GM23248 (cell line): ENCODE results near the gene LRBA.

Experiments
- EZH2 ChIP-seq: fragments of 200-600 bp; sonication (generic); IDR thresholded peaks from 2 replicates; pipeline ENCODE4 v1.6.1; 2018; ENCODE audit warnings: antibody characterized with exemption, mild to moderate bottlenecking; ENCODE audit not compliant: insufficient read depth, poor library complexity, severe bottlenecking
- EZH2phosphoT487 ChIP-seq: fragments of 200-600 bp; sonication (generic); IDR thresholded peaks from 2 replicates; pipeline ENCODE4 v1.6.1; 2018; ENCODE audit warnings: antibody characterized with exemption, moderate library complexity, mild to moderate bottlenecking, low read depth; ENCODE audit not compliant: insufficient read depth

GRCh38 chr4:151049430-151049884, 34.4 kb upstream of the LRBA start:
- no peak for TF ChIP-seq EZH2
- TF ChIP-seq EZH2phosphoT487 = no peak
